ENCODE results near the gene CRHR1.

The CRHR1 gene

DNA sequence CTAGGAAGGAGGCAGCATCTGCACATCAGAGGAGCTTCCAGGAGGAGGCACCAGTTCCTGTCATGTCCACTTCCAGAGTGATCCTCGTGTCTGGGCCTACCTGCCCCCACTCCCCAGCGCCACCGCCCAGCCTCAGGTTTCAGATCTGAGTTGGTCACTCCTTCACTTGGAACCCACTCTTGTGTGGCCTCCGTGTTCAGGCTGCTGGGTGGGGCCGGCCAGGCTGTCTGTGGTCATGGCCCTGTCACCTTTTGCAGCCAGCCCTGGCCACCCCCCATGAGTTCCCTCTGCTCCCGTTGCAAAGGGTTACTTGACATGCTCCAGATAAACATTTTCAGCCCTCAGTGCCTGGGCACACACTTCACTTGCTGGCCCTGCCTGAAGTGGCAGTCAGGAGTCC, 33.9 kb downstream of the CRHR1 start:
- intact Hi-C loops (cut with DNase I), result no loop called here
- DNase-seq, result no peak

DNA sequence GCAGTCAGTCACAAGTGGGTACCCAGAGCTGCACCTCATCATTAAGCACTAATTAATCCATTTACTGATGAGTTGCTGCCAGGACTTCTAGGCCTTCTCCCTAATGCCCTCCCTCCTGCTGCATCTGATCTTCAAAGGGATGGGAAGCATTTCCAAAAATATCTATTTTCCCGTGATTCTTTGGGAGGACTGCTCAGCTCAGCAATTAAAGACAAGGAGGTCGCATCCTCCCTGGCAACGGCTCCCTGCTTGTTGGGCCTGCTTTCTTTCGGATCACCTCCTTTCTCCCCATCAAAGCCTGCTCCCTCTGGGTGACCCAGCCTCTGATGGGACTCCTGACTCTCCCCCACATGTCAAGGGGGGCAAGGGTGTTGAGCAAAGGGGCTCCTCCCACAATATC, 34.6 kb downstream of the CRHR1 start:
- intact Hi-C loops (cut with DNase I), result no loop called here
- DNase-seq, result no peak

DNA sequence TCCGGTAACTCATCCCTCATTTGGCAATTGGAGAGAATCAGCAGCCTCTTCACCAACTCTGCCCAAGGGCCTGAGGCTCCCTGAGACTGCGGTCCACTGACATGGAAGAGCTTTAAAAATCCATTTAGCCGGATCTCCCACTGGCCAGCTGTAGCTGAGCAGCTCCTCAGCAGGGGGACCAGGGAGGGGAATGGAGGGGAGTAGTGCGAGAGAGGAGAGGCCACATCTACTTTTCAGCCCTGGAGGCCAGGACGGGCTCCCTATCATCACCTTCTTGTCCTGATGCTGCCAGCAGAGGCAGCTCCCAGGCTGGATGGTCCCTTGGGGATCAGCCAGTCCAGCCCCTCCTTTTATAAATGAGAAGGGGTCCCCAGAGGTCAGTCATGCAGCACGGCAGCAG, 35.5 kb downstream of the CRHR1 start:
- intact Hi-C loops (cut with DNase I), result no loop called here
- no peak for DNase-seq

DNA sequence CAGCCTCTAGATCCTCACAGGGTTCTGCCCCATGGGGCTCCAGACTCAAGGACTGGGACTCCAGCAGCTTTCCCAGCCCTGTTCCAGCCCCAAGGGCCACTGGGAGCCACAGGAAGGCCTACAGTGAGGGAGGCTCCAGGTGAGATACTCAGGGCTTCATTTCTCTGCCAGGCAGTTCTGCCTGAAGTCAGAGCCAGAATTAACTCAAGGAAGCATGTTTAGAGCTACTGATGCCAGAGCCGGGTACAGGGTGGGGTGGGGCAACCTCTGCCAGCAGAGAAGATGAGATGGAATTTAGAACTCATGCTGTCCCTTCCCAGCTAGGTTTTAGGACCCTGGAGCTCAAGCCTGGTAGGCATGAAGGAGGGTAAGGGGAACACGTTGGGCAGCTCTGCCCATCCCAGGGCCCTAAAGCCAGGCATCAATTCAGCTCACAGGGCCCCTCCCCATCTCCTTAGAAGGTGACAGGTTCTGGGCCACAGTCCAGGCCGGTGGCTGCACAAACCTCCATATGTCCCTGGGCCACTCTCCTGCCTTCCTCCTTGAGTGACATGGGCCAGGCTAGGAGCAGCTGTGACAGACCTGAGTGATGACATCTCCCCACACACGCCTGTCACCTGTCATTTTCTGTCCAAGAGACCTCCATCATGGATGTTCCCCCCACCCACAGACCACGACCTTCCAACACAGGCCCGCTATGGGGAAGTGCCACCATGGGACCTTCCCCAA, 36.1 kb downstream of the CRHR1 start:
- intact Hi-C loops (cut with DNase I), result no loop called here
- DNase-seq, result no peak

DNA sequence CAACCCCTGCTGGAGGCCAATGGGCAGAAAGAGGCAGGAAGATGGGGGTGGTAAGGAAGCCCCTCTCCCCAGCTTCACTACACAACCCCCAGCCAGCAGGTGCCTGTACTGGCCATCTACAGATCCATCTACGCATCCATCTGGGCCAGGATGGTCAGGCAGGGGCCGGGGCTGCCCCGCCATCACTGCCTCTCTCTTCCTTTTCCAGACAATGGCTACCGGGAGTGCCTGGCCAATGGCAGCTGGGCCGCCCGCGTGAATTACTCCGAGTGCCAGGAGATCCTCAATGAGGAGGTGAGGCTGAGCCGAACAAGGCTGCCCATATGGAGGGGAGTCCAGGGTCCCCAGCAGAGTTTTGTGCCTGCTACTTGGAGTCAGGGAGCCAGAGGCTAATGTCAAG, 37.0 kb downstream of the CRHR1 start:
- no peak for DNase-seq
- intact Hi-C loops (cut with DNase I), result no loop called here

DNA sequence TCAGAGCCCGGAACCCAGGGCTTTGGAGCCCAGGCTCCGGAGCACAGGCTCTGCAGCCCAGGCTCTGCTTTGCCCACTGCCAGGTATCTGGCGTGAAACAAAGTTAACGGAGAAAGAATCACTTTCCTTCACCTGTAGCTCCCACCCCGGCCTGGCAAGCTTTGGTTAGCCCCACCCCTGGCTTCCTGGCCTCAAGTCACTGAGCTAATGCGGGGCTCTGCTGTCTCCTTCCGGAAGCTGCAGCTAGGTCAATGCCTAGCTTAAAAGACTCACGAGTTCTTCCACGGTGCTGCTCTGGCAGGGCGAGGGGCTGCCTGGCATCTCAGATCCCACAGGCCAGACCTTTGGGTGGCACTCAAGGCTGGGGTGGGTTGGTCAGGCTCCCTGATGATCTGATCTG, 39.5 kb downstream of the CRHR1 start:
- no peak for DNase-seq
- intact Hi-C loops (cut with DNase I), result no loop called here

DNA sequence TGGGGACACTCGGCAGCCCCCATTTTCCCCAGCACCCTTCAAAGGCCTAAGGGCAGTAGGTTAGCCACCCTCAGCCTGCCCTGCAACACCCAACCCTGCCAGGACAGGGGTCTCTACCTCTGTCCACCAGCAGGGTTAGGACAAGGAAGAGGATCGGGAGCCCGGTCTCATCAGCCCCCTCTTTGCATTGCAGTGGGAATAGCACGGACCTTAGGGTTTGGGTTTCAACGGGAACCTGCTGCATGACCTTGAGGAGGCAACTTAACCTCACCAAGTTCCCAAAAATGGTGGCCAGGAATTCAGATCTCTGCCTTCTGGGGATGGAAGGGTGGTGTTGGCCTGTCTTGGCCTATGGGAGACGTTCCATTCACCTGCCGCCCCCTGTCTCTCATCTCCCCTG, 40.4 kb downstream of the CRHR1 start:
- intact Hi-C loops (cut with DNase I), result no loop called here

DNA sequence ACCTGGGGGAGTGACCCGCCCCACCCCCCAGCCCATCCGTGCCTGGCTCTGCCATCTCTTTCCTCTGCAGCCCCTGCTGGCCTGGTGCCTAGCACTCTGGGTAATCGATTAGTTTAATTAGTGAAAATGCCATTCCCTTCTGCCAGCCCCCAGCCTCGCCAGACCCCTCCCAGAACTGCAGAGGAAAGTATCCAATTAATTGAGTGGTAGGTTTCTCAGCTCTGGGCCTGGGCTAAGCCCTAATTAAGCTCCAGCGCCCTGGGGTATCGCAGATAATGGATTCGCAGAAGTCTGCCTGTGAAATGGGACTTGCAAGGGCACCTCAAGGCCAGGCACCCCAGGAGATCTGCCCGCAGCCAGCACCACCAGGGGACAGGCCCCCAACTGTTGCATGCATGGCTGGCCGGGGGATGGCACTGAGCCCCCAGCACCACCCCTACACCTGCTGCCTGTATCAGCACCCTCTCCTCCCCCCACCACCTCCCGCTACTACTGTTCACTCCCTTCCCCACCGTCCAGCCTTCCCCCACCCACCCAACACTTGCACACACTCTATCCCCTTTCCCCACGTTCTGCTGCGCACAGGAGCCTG, 40.9 kb downstream of the CRHR1 start:
- DNase-seq, result no peak
- intact Hi-C loops (cut with DNase I), result no loop called here

More for the DNA sequence above, 40.4 kb downstream of the CRHR1 start:
- no peak for DNase-seq

DNA sequence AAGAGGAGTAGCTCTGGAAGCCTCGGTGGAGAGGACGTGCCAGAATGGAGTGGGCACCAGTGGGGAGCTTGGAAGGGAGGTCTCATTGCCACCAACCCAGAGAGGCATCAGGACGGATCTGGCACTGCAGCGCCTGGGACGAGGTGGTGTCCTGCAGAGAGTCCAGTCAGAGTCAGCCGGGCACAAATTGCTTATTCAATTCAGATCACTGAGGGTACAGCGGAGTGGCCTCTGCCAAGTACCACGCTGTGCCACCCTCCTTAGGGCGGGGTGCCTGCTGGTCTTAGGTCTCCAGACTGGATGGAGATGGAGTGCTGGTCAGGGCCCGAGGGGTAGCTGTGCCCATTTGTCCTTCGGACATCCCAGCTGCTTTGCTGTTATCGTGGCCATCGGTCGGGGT, 41.7 kb downstream of the CRHR1 start:
- DNase-seq, result peak in 7 of 10 donors; percentile 19 to 95 (median 55)
- intact Hi-C loops (cut with DNase I), result no loop called here

DNA sequence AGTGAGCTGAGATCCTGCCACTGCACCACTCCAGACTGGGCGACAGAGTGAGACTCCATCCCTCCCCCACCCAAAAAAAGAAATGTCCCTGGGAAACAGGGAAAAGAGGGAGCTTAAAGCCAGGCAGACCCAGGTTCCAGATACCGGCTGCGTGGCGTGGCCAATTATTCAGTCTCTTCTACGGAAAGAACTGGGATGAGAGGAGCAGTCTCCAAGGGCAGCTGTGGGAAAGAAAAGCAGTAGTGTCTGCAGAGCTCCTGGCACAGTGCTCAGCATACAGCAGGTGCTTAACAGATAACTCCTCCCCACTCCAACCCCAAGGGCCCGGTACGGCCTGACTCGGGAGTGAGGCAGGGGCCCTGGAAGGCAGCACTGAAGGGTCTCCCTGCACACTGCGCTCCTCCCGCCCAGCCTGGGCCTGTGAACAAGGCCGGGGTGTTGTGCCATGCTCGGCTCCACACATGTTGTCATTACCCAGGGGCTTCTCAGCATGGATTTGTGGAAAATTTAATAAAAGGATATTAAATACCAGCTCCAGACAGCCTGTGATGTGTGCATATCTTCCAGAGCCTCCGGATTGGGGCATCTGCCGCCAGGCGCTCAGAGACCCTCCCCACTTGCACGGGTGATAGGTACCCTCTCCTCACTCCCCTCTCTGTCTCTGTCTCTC, 42.9 kb downstream of the CRHR1 start:
- intact Hi-C loops (cut with DNase I), result no loop called here
- no peak for DNase-seq

DNA sequence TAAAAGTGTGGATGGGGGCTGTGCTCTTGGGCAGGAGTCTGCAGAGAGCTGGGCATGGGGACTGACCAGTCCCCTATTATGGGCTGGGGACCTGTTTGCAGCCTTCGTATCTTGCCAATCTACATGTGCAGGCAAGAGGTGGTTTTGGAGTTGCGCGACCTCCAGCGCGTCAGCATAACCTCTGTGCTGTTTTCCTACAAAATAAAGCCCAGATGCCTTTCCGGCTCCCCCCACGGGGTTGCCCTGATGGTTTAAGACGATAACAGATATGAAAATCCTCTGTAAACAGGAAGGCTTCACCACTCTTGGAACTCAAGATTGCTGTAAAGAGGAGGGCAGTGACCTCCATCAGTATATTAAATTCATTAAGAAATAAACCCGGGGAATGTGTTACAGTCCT, 44.1 kb downstream of the CRHR1 start:
- intact Hi-C loops (cut with DNase I), result no loop called here
- no peak for DNase-seq

DNA sequence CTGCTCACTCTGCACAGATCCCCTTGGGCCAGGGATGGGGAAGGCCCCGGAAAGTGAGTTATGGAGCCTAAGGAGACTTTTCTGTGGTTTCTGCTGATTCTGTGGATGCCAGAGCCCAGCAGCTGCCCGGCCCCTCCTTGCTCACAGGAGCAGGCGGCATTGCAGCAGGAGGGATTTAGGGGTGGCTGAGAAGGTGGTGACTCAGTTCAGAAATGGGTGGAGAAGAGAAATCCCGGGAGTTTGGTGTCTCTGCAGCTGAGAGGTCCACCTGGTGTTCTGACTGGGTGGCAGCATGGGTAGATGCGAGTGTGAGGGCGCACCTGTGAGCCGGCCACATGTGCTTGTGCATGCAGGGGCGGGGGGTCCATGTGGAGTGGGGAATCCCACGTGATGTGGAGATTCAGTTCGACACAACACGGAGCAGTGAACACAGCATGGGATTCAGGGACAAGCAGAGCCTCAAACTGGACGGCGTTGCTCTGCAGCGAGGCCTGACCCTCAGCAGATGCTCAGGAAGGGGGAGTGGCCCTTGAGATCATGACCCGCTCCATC, 44.5 kb downstream of the CRHR1 start:
- DNase-seq, result peak in 4 of 10 donors; percentile 11 to 81 (median 34)
- intact Hi-C loops (cut with DNase I), result no loop called here

DNA sequence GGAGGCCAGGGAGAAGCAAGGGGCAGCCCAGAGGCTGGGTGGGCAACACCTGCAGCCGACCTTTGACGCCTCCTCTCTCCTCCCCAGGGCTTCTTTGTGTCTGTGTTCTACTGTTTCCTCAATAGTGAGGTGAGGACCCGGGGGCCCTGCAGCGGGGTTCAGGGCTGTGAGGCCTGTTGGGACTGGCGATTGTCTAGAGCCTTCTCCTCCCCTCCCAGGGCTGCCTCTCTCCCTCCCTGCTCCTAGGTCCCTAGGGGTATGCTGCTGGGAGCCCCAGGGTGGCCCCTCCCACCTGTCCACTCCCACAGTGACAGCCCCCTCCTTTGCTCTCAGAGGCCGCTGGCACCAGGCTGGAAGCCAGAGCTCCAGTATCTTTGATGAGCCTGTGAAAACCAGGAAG, 49.8 kb downstream of the CRHR1 start:
- intact Hi-C loops (cut with DNase I), result loop anchor here (5.0 kb wide), 1 partner anchor 112 kb away; no protein-coding TSS in a partner anchor
- peak in 1 of 10 donors; percentile 68 for DNase-seq

DNA sequence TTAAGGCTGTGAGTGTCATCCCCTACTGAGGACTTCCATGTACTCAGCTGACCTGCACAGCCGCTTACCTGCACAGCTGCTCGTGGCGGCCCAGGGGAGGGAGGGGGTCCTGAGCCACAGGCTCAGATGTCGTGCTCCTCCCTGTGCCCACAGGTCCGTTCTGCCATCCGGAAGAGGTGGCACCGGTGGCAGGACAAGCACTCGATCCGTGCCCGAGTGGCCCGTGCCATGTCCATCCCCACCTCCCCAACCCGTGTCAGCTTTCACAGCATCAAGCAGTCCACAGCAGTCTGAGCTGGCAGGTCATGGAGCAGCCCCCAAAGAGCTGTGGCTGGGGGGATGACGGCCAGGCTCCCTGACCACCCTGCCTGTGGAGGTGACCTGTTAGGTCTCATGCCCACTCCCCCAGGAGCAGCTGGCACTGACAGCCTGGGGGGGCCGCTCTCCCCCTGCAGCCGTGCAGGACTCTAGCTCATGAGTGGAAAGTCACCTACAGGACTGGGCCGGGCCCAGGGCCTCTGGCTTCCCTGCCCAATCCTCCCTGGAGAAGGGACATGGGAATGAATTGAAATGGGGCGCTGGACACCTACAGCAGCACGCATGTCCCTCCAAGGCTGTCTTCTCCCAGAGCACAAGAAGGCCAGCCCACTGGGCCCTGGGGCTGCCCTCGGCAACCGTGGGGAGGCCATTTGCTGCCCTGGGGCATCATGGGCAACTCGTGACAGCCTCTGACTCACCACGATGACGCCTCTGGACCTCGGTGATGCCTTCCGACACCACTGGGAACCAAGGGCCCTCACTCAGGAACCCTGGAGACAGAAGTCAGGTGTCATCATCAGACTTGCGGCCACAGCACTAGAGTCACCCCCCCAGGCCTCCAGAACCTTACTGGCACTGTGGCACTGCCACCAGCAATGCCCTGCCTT, 50.6 kb downstream of the CRHR1 start:
- intact Hi-C loops (cut with DNase I), result loop anchor here (5.0 kb wide), 1 partner anchor 112 kb away; no protein-coding TSS in a partner anchor
- peak in 1 of 10 donors; percentile 69 for DNase-seq

DNA sequence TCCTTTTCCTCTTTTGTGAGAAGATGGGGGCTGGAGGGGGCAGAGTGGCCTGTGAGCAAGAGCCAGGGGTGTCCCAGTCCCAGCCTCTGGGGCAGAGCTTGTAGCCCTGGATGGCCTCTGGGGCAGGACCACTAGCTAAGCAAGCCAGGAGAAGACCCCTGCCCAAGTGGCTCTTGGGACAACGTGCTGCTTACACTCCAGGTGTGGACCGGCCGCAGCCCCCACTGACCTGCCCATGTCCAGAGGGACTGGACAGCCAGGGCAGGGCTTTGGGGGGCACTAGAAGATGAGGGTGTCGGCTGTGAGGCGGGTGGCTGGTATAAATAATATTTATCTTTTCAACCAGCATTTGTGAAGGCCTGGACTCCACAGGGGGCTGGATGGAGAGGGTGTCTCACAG, 51.4 kb downstream of the CRHR1 start:
- DNase-seq, result peak in 1 of 10 donors; percentile 80
- intact Hi-C loops (cut with DNase I), result no loop called here

DNA sequence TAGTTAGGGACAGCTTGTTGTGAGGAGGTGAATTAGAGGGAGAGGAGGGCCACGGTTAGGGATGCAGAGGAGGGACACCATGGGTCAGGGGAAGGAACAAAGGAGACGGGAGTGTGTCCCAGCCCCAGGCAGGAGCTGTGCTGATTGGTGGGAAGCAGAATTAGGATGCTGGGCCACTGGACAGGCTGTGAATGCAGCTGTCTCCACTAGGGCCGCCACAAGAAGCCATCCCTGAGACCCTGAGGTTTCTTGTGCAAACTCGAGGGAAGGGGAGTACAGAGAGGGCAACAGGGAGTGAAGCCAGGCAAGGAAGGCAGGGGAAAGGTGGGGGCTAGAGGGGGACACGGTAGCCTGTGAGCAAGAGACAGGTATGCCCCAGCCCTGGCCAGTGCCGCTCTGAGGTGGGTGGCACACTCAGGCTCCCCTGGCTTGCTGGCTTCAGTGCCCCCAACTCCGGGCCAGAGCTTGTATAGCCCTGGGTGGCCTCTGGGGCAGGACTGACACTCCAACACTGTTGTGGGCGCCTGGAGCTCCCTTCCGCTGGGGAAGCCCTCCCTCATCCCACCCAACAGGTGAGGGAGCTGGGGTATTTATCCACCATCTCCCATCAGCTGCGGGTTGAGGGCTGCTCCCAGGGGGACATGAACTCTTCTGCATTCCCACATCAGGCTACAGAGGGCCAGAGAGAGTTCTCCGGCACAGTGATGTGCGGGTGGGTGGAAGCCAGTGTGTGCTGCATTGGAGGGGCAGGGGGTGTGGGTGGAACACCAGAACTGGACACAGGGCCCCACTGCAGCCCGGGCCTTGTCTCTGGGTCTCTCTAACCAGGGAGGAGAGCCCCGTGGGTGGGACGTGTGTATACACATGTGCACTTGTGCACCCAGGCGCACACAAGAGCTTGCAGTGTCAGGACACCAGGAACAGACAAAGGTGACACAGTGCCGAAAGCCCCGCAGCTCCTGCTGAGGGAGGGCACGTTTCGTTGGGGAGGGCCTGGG, 52.2 kb downstream of the CRHR1 start:
- DNase-seq, result peak in 1 of 10 donors; percentile 77
- intact Hi-C loops (cut with DNase I), result no loop called here

DNA sequence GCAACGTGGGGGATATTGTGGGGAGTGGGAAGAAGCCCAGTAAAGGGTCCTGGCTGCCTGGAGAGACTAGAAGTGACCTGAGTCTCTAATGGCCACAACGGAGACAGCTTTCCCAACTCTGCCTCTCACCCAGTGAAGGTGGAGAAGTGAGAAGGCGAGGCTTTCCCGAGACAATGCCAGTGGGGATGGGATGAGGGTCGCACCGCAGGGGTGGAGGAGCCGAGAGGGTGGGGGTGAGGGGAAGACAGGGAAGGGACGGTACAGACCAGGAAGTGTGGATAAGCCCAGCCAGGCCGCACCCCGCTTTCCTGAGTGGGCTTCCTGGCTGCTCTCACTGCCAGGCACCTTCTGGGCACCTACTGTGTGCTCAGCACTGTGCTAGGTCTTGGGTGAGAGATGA, 53.1 kb downstream of the CRHR1 start:
- peak in 1 of 10 donors; percentile 71 for DNase-seq
- intact Hi-C loops (cut with DNase I), result no loop called here

DNA sequence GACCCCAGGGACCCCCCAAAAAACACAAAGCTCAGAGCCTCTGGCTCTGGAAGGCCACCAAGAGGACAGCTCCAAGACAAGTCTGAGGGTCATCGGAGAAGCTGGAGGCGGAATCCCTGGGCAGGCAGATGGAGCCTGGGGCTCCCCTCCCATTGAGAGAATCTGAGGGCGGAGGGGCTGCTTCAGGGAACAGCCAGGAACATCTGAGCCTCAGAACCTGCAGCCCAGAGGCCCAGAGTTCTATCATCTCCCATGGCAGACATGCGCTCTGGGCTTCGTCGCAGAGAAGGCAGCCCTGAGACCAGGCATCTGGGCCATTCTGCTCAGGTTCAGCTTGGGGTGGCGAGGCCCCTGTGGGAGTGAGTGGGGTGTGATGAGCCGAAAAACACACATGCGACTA, 53.5 kb downstream of the CRHR1 start:
- peak in 2 of 10 donors; percentile 67 to 68 for DNase-seq
- intact Hi-C loops (cut with DNase I), result no loop called here

DNA sequence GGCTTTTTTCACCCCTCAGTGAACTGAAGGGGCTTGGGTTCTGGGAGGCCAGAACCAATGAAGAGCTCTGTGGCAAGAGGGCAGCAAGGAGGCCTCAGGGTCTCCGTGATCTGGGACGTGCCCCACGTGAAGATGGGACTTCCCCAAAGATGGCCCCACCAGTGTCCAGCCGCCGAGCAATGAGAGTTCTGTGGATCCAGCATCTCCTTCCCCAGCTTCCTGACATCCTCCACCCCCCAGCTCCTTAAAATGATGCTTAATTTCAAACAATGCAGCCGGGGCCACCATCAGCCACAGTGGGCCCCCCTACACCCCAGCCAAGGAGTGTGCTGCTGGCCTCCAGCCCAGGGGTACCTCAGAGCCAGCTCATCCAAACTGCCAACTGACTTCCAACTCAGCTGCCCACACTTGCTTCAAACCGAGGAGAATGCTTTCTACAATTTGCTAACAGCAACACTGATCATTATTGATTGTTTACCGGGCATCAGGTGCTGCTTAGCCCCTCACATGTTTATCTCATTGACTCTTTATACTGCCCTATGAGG, 54.7 kb downstream of the CRHR1 start:
- intact Hi-C loops (cut with DNase I), result no loop called here

More for the DNA sequence above, 54.7 kb downstream of the CRHR1 start:
- DNase-seq, result peak in 4 of 10 donors; percentile 29 to 62 (median 48)
